K562 (cell line): ENCODE data around the gene STK32C. TPM values are rescaled to one million over a fixed set of nuclear protein-coding genes. Genes with fewer than 3 reads are reported as not detected.
A peak's percentile ranks its signal among the peaks of the same experiment; 100 is the strongest.

Source experiments
- ATAC-seq: fragments of 200-7000 bp; cut with Tn5 transposase; 3 replicates; pipeline ENCODE4 v1.9.1; 2020; ENCODE audit warnings: moderate library complexity
- BruUV-seq: library from RNA; stranded (reverse); fragments of 400-500 nt; replicated peaks from 2 replicates; lab custom pipeline; 2021; lab: Mats Ljungman, UMichigan
- CTCF ChIA-PET: fragments of 300-600 bp; formaldehyde crosslinking; extraction: SDS; loops from one replicate; lab custom pipeline; 2021; ENCODE audit warnings: low intra/inter-chr PET ratio; lab: Yijun Ruan, JAX
- POLR2A ChIA-PET: fragments of 300-600, 350-650 bp; sonication (Branson Sonifier 250); formaldehyde crosslinking; extraction: SDS; loops from one replicate; lab custom pipeline; 2021; ENCODE audit warnings: antibody characterized with exemption, inconsistent platforms; lab: Yijun Ruan, JAX
- DNase-seq, 4 experiments: peaks; one replicate each; pipeline versions ENCODE4 v3.0.0 to v3.0.0-alpha.2; 2011 to 2018; ENCODE audit warnings: low spot score in 3 of 4, mixed read lengths in 3 of 4; ENCODE audit errors: extremely low read depth in 1 of 4
- FAIRE-seq: peaks from 2 replicates; lab custom pipeline; 2011; peaks lifted over from hg19 to GRCh38; lab: Jason Lieb, UNC
- H2AFZ ChIP-seq: 2 replicates; pipeline ENCODE4 v1.6.0; 2011; ENCODE audit warnings: low read depth, low read length, control low read depth, inconsistent platforms
- H3K27ac ChIP-seq: fragments of 200-600 bp; 3 replicates; pipeline ENCODE4 v1.8.0; 2011; ENCODE audit warnings: low read depth, mild to moderate bottlenecking, control low read depth, inconsistent platforms, low read length, moderate library complexity, mixed read lengths; ENCODE audit errors: extremely low read depth
- H3K27me3 ChIP-seq, 2 experiments: fragments of 300-600 bp in 1 of 2; 2 replicates in 1 of 2; 3 replicates in 1 of 2; pipeline versions ENCODE4 v1.6.0 to v1.8.0; 2011; ENCODE audit warnings: inconsistent platforms in 2 of 2, low read length in 2 of 2, mild to moderate bottlenecking in 1 of 2, mixed read lengths in 1 of 2, moderate library complexity in 1 of 2; ENCODE audit not compliant: control insufficient read depth in 2 of 2, insufficient read depth in 2 of 2
- H3K36me3 ChIP-seq: fragments of 300-600 bp; 3 replicates; pipeline ENCODE4 v1.8.0; 2011; ENCODE audit warnings: mild to moderate bottlenecking, low read length, inconsistent platforms; ENCODE audit not compliant: control insufficient read depth, insufficient read depth
- H3K4me1 ChIP-seq, 2 experiments: fragments of 200-600 bp in 1 of 2; replicated peaks in 1 of 2; 2 replicates in 1 of 2; 3 replicates in 1 of 2; pipeline versions ENCODE4 v1.5.1 to v1.8.0; 2011; ENCODE audit warnings: inconsistent platforms in 2 of 2, low read length in 2 of 2, mild to moderate bottlenecking in 1 of 2, mixed read lengths in 1 of 2, moderate library complexity in 1 of 2; ENCODE audit not compliant: control insufficient read depth in 2 of 2, insufficient read depth in 2 of 2
- H3K4me2 ChIP-seq: 2 replicates; pipeline ENCODE4 v1.6.1; 2011; ENCODE audit warnings: low read length, control low read depth, inconsistent platforms, mixed read lengths; ENCODE audit not compliant: insufficient read depth
- H3K4me3 ChIP-seq: fragments of 200-600 bp; sonication (generic), shearing (Covaris generic); 2 replicates; pipeline ENCODE4 v1.5.1; 2016; ENCODE audit warnings: control low read depth, inconsistent platforms
- H3K79me2 ChIP-seq: fragments of 200-600 bp; 3 replicates; pipeline ENCODE4 v1.8.0; 2011; ENCODE audit warnings: low read length, inconsistent platforms; ENCODE audit not compliant: control insufficient read depth, insufficient read depth
- H3K9ac ChIP-seq, 2 experiments: 2 replicates each; pipeline versions ENCODE4 v1.6.0 to v1.6.1; 2011; ENCODE audit warnings: low read depth in 2 of 2, low read length in 2 of 2, control low read depth in 1 of 2, inconsistent platforms in 1 of 2, mild to moderate bottlenecking in 1 of 2, mixed read lengths in 1 of 2; ENCODE audit not compliant: insufficient read depth in 1 of 2
- H3K9me1 ChIP-seq: one replicate; pipeline ENCODE4 v1.6.0; 2011; ENCODE audit warnings: inconsistent platforms, mild to moderate bottlenecking, low read length, moderate library complexity; ENCODE audit not compliant: control insufficient read depth, insufficient read depth
- H3K9me3 ChIP-seq: replicated peaks from 2 replicates; pipeline ENCODE4 v1.5.1; 2011; ENCODE audit warnings: low read depth, low read length, inconsistent platforms; ENCODE audit not compliant: control insufficient read depth, insufficient read depth
- H4K20me1 ChIP-seq: replicated peaks from 2 replicates; pipeline ENCODE4 v1.6.1; 2011; ENCODE audit warnings: low read length, inconsistent platforms, mixed read lengths; ENCODE audit not compliant: control insufficient read depth, insufficient read depth
- EP300 ChIP-seq: IDR thresholded peaks from 2 replicates; pipeline ENCODE4 v1.6.1; 2012; ENCODE audit warnings: low read length, improper control_type of control experiment
- KDM5B ChIP-seq: fragments of 200-600 bp; sonication (generic); IDR thresholded peaks from 2 replicates; pipeline ENCODE4 v1.6.1; 2012; ENCODE audit warnings: low read depth, mild to moderate bottlenecking, moderate library complexity, low read length, control low read depth, inconsistent platforms; ENCODE audit not compliant: insufficient replicate concordance
- MAFG ChIP-seq: fragments of 450-650 bp; conservative IDR thresholded peaks from 2 replicates; pipeline ENCODE4 v1.6.1; 2016; ENCODE audit warnings: missing genetic modification characterization, missing compliant biosample characterization
- MBD2 ChIP-seq: sonication (generic); IDR thresholded peaks from 2 replicates; pipeline ENCODE4 v1.6.1; 2016; ENCODE audit warnings: low read depth, borderline replicate concordance
- MLLT1 ChIP-seq, 2 experiments: fragments of 450-650 bp; IDR thresholded peaks; 2 replicates each; pipeline ENCODE4 v1.6.1; 2016
- NFE2L1 ChIP-seq: fragments of 450-650 bp; IDR thresholded peaks from 2 replicates; pipeline ENCODE4 v1.6.1; 2016; ENCODE audit warnings: missing genetic modification characterization, low read depth, mild to moderate bottlenecking, missing compliant biosample characterization, moderate library complexity, borderline replicate concordance
- RNF2 ChIP-seq: sonication (generic); IDR thresholded peaks from 2 replicates; pipeline ENCODE4 v1.6.1; 2016
- TBL1XR1 ChIP-seq, 2 experiments: IDR thresholded peaks; 2 replicates each; pipeline ENCODE4 v1.6.1; 2012; ENCODE audit warnings: improper control_type of control experiment in 2 of 2, low read length in 2 of 2, mild to moderate bottlenecking in 1 of 2
- ZFX ChIP-seq: sonication (generic); formaldehyde crosslinking; IDR thresholded peaks from 2 replicates; pipeline ENCODE4 v1.8.0; 2022; ENCODE audit warnings: mild to moderate bottlenecking, missing genetic modification reagents, moderate library complexity
- ZNF184 ChIP-seq: sonication (generic); formaldehyde crosslinking; IDR thresholded peaks from 2 replicates; pipeline ENCODE4 v1.5.0; 2020; ENCODE audit warnings: missing genetic modification reagents
- ZNF197 ChIP-seq: fragments of 200-800 bp; sonication (Bioruptor generic); IDR thresholded peaks from 2 replicates; pipeline ENCODE4 v1.6.1; 2016; ENCODE audit warnings: low read depth, missing genetic modification characterization, missing compliant biosample characterization
- WGBS: fragments of 100-300 bp; shearing (Covaris generic); methylation state at CpG from one replicate; pipeline ENCODE4 v1.1.6; 2016; ENCODE audit warnings: low coverage, mixed read lengths; ENCODE audit not compliant: insufficient coverage; ENCODE audit errors: missing lambda C conversion rate; 5-methylcytosine and 5-hydroxymethylcytosine counted together
- in situ Hi-C: fragments of 300-500 bp; cut with MboI; formaldehyde crosslinking; loops from 4 replicates; pipeline ENCODE4 v1.15.0; 2018; ENCODE audit warnings: inconsistent platforms, mixed read lengths
- intact Hi-C: fragments of 100-400 bp; cut with micrococcal nuclease; formaldehyde crosslinking; loops from 2 replicates; pipeline ENCODE4 v1.14.2; 2022
- polyA plus RNA-seq, 8 experiments: library from polyadenylated mRNA; depleted of rRNA in 4 of 8; stranded (reverse) in 5 of 8; unstranded in 3 of 8; fragments of >200 nt; fragmentation: Nextera tagmentation in 2 of 8; fragmentation: Illumina TruSeq in 1 of 8; extraction: Ambion mirVana in 2 of 8; extraction: Trizol in 1 of 8; gene quantifications; 2 replicates each; pipeline versions ENCODE4 v1.2.1 to v1.2.3, GENCODE V29; 2011 to 2014; ENCODE audit warnings: inconsistent platforms in 1 of 8, missing spikeins in 1 of 8
- total RNA-seq, 7 experiments: library from RNA; depleted of rRNA in 6 of 7; stranded (reverse); fragments of >200 nt in 6 of 7; fragmentation: Illumina TruSeq in 2 of 7; extraction: Trizol in 2 of 7; gene quantifications; 2 replicates each; pipeline versions ENCODE4 v1.2.1 to v1.2.3, GENCODE V29; 2011 to 2021; ENCODE audit warnings: low replicate concordance in 1 of 7
- TF ChIP-seq, protein P1 (sequence below): sonication (generic); formaldehyde crosslinking; IDR thresholded peaks from 2 replicates; pipeline ENCODE4 v1.8.0; 2022; ENCODE audit warnings: mild to moderate bottlenecking, low read depth, missing genetic modification reagents
- TF ChIP-seq, protein P2 (sequence below): sonication (generic); formaldehyde crosslinking; IDR thresholded peaks from 2 replicates; pipeline ENCODE4 v1.8.0; 2022; ENCODE audit warnings: mild to moderate bottlenecking, missing genetic modification reagents
- TF ChIP-seq, protein P3 (sequence below), 3 experiments: IDR thresholded peaks in 2 of 3; conservative IDR thresholded peaks in 1 of 3; 2 replicates each; pipeline ENCODE4 v1.5.1; 2011 to 2012; ENCODE audit warnings: low read length in 3 of 3, mild to moderate bottlenecking in 3 of 3, control low read depth in 2 of 3, improper control_type of control experiment in 1 of 3, inconsistent platforms in 1 of 3, low read depth in 1 of 3, mixed read lengths in 1 of 3, moderate library complexity in 1 of 3; ENCODE audit not compliant: insufficient read depth in 2 of 3

Gene STK32C
- total and polyA plus RNA-seq, 9 of the 15 experiments (the other 6 are each of a cell fraction or from before 2014, with no cell fraction given), result 1.5 to 20.9 (median 6.5) TPM

- no peaks in the 10 kb centered on the region for H3K9me3 ChIP-seq
- H3K27me3 ChIP-seq, result no peaks in the 10 kb centered on the region
- peak overlapping the region; percentile 91 for H2AFZ ChIP-seq
- DNase-seq (no peak), FAIRE-seq (no peak), ATAC-seq (no peak)
- H3K9me1 ChIP-seq, result peaks cover 5% of the 10 kb centered on the region
- H3K36me3 ChIP-seq, result peaks cover 13% of the 10 kb centered on the region; the same call in 2 of the 3 replicates
- peak overlapping the region; percentile 64 to 91 for H3K9ac ChIP-seq
- H3K79me2 ChIP-seq, result peaks cover 43% of the 10 kb centered on the region
- POLR2A ChIA-PET, result interaction anchor here (0.6 to 0.7 kb wide), 3 partner anchors 86 to 154 kb away, joined by 3 to 4 read pairs (median 3); no protein-coding TSS in a partner anchor
- peak overlapping the region; percentile 58 for H3K4me3 ChIP-seq
- peaks cover 26 to 28% of the 10 kb centered on the region in 2 experiments; a peak in 4 of 5 replicates for H3K4me1 ChIP-seq
- CTCF ChIA-PET, result no interaction called here
- intact Hi-C loops, result no loop called here
- H3K4me2 ChIP-seq, result peak overlapping the region; percentile 88
- in situ Hi-C loops, result no loop called here
- peaks cover 13% of the 10 kb centered on the region for H4K20me1 ChIP-seq
- WGBS, result 1% methylated on average over 15 of the region's 16 CpGs
- H3K27ac ChIP-seq, result peak overlapping the region; percentile 54
- BruUV-seq, result TSS peak; percentile 54
- TF ChIP-seq MLLT1 (IDR thresholded peaks at IDR 0.05) (no peak), MBD2 (no peak), TBL1XR1 (IDR thresholded peaks at IDR 0.05; ENCODE audit: low read length in 2 of 2) (no peak), MAFG (tag) (no peak), ZNF197 (CRISPR knock-in tag) (no peak), KDM5B (no peak), ZNF184 (CRISPR knock-in tag) (no peak), RNF2 (no peak), ZFX (peak; percentile 33; the same call in 1 of the 2 replicates), NFE2L1 (tag) (no peak), EP300 (no peak)
- TF ChIP-seq, protein P1, sequence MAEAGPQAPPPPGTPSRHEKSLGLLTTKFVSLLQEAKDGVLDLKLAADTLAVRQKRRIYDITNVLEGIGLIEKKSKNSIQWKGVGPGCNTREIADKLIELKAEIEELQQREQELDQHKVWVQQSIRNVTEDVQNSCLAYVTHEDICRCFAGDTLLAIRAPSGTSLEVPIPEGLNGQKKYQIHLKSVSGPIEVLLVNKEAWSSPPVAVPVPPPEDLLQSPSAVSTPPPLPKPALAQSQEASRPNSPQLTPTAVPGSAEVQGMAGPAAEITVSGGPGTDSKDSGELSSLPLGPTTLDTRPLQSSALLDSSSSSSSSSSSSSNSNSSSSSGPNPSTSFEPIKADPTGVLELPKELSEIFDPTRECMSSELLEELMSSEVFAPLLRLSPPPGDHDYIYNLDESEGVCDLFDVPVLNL (CRISPR knock-in tag), result no peak
- TF ChIP-seq, protein P2, sequence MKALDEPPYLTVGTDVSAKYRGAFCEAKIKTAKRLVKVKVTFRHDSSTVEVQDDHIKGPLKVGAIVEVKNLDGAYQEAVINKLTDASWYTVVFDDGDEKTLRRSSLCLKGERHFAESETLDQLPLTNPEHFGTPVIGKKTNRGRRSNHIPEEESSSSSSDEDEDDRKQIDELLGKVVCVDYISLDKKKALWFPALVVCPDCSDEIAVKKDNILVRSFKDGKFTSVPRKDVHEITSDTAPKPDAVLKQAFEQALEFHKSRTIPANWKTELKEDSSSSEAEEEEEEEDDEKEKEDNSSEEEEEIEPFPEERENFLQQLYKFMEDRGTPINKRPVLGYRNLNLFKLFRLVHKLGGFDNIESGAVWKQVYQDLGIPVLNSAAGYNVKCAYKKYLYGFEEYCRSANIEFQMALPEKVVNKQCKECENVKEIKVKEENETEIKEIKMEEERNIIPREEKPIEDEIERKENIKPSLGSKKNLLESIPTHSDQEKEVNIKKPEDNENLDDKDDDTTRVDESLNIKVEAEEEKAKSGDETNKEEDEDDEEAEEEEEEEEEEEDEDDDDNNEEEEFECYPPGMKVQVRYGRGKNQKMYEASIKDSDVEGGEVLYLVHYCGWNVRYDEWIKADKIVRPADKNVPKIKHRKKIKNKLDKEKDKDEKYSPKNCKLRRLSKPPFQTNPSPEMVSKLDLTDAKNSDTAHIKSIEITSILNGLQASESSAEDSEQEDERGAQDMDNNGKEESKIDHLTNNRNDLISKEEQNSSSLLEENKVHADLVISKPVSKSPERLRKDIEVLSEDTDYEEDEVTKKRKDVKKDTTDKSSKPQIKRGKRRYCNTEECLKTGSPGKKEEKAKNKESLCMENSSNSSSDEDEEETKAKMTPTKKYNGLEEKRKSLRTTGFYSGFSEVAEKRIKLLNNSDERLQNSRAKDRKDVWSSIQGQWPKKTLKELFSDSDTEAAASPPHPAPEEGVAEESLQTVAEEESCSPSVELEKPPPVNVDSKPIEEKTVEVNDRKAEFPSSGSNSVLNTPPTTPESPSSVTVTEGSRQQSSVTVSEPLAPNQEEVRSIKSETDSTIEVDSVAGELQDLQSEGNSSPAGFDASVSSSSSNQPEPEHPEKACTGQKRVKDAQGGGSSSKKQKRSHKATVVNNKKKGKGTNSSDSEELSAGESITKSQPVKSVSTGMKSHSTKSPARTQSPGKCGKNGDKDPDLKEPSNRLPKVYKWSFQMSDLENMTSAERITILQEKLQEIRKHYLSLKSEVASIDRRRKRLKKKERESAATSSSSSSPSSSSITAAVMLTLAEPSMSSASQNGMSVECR (CRISPR knock-in tag), result 0 out of 2 replicates have a peak, but pooled peaks have one; percentile 19
- TF ChIP-seq, protein P3, sequence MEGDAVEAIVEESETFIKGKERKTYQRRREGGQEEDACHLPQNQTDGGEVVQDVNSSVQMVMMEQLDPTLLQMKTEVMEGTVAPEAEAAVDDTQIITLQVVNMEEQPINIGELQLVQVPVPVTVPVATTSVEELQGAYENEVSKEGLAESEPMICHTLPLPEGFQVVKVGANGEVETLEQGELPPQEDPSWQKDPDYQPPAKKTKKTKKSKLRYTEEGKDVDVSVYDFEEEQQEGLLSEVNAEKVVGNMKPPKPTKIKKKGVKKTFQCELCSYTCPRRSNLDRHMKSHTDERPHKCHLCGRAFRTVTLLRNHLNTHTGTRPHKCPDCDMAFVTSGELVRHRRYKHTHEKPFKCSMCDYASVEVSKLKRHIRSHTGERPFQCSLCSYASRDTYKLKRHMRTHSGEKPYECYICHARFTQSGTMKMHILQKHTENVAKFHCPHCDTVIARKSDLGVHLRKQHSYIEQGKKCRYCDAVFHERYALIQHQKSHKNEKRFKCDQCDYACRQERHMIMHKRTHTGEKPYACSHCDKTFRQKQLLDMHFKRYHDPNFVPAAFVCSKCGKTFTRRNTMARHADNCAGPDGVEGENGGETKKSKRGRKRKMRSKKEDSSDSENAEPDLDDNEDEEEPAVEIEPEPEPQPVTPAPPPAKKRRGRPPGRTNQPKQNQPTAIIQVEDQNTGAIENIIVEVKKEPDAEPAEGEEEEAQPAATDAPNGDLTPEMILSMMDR (IDR thresholded peaks at IDR 0.05 in 2 of 3, conservative IDR thresholded peaks at IDR 0.05 in 1 of 3; ENCODE audit: insufficient read depth in 2 of 3, low read depth in 1 of 3, low read length in 3 of 3), result no peak
Measured at GRCh38 chr10:132332433-132332754, 24.6 kb upstream of the STK32C start.
